H9 (cell line): Measurements from ENCODE around the gene CNGB1. TPM values are rescaled to one million over a fixed set of nuclear protein-coding genes. Genes with fewer than 3 reads are reported as not detected.

ENCODE experiments used
- DNase-seq: peaks from one replicate; pipeline ENCODE4 v3.0.0-alpha.2; 2017
- H2AFZ ChIP-seq: one replicate; pipeline ENCODE4 v1.6.1; 2013; ENCODE audit warnings: mild to moderate bottlenecking, low read length, control low read depth, moderate library complexity
- H2AK5ac ChIP-seq: 2 replicates; pipeline ENCODE4 v1.6.1; 2013; ENCODE audit warnings: low read length, control low read depth, mixed read lengths; ENCODE audit not compliant: insufficient read length
- H2BK120ac ChIP-seq: one replicate; pipeline ENCODE4 v1.6.1; 2013; ENCODE audit warnings: low read depth, mild to moderate bottlenecking, low read length, control low read depth, inconsistent platforms; ENCODE audit not compliant: poor library complexity, severe bottlenecking
- H2BK12ac ChIP-seq: 2 replicates; pipeline ENCODE4 v1.6.1; 2013; ENCODE audit warnings: low read length, control low read depth, mixed read lengths, low read depth; ENCODE audit not compliant: insufficient read length
- H2BK15ac ChIP-seq: 2 replicates; pipeline ENCODE4 v1.6.1; 2013; ENCODE audit warnings: low read depth, low read length, control low read depth
- H2BK20ac ChIP-seq: one replicate; pipeline ENCODE4 v1.6.1; 2013; ENCODE audit warnings: low read depth, mild to moderate bottlenecking, low read length, control low read depth, inconsistent platforms; ENCODE audit not compliant: poor library complexity, severe bottlenecking
- H2BK5ac ChIP-seq: 2 replicates; pipeline ENCODE4 v1.6.1; 2013; ENCODE audit warnings: low read length, control low read depth, mixed read lengths; ENCODE audit not compliant: insufficient read length
- H3K14ac ChIP-seq: 2 replicates; pipeline ENCODE4 v1.6.1; 2013; ENCODE audit warnings: low read length, control low read depth; ENCODE audit not compliant: insufficient read depth
- H3K18ac ChIP-seq: 2 replicates; pipeline ENCODE4 v1.6.1; 2013; ENCODE audit warnings: low read depth, mild to moderate bottlenecking, mixed read lengths, low read length, control low read depth; ENCODE audit not compliant: insufficient read length
- H3K23ac ChIP-seq: 2 replicates; pipeline ENCODE4 v1.6.1; 2013; ENCODE audit warnings: low read length, control low read depth, mixed read lengths, low read depth; ENCODE audit not compliant: insufficient read length
- H3K23me2 ChIP-seq: 2 replicates; pipeline ENCODE4 v1.6.1; 2013; ENCODE audit warnings: low read depth, mild to moderate bottlenecking, mixed read lengths, low read length, control low read depth; ENCODE audit not compliant: insufficient read length, poor library complexity, severe bottlenecking
- H3K27ac ChIP-seq: 2 replicates; pipeline ENCODE4 v1.5.1; 2013; ENCODE audit warnings: low read length, control low read depth, mixed read lengths, low read depth; ENCODE audit not compliant: insufficient read length
- H3K27me3 ChIP-seq: 2 replicates; pipeline ENCODE4 v1.6.1; 2013; ENCODE audit warnings: low read length, control low read depth, inconsistent platforms; ENCODE audit not compliant: insufficient read depth
- H3K4ac ChIP-seq: 2 replicates; pipeline ENCODE4 v1.6.1; 2013; ENCODE audit warnings: low read depth, mild to moderate bottlenecking, control low read depth, inconsistent platforms, low read length, moderate library complexity
- H3K4me1 ChIP-seq: 2 replicates; pipeline ENCODE4 v1.6.1; 2013; ENCODE audit warnings: low read length, control low read depth, inconsistent platforms; ENCODE audit not compliant: insufficient read depth
- H3K4me2 ChIP-seq: 2 replicates; pipeline ENCODE4 v1.6.1; 2013; ENCODE audit warnings: low read length, control low read depth, mixed read lengths; ENCODE audit not compliant: insufficient read length, insufficient read depth
- H3K56ac ChIP-seq: 2 replicates; pipeline ENCODE4 v1.6.1; 2013; ENCODE audit warnings: low read depth, mild to moderate bottlenecking, mixed read lengths, low read length, control low read depth; ENCODE audit not compliant: insufficient read length
- H3K79me1 ChIP-seq: 2 replicates; pipeline ENCODE4 v1.6.1; 2013; ENCODE audit warnings: low read depth, mild to moderate bottlenecking, moderate library complexity, low read length, control low read depth, inconsistent platforms; ENCODE audit not compliant: insufficient read depth, poor library complexity, severe bottlenecking
- H3K79me2 ChIP-seq: 2 replicates; pipeline ENCODE4 v1.6.1; 2013; ENCODE audit warnings: low read length, control low read depth, inconsistent platforms; ENCODE audit not compliant: insufficient read depth
- H3K9ac ChIP-seq: 2 replicates; pipeline ENCODE4 v1.6.1; 2013; ENCODE audit warnings: low read length, control low read depth, mixed read lengths; ENCODE audit not compliant: insufficient read length; ENCODE audit errors: extremely low read depth
- H3K9me3 ChIP-seq: one replicate; pipeline ENCODE4 v1.6.1; 2013; ENCODE audit warnings: low read depth, low read length, inconsistent platforms; ENCODE audit not compliant: control insufficient read depth
- H3T11ph ChIP-seq: one replicate; pipeline ENCODE4 v1.6.1; 2013; ENCODE audit warnings: mild to moderate bottlenecking, low read length, control low read depth, inconsistent platforms
- H4K20me1 ChIP-seq: one replicate; pipeline ENCODE4 v1.6.1; 2013; ENCODE audit not compliant: control insufficient read depth, insufficient read length, insufficient read depth
- H4K5ac ChIP-seq: 2 replicates; pipeline ENCODE4 v1.6.1; 2013; ENCODE audit warnings: low read depth, mild to moderate bottlenecking, mixed read lengths, low read length, control low read depth; ENCODE audit not compliant: insufficient read length
- H4K8ac ChIP-seq: replicated peaks from 2 replicates; pipeline ENCODE4 v1.6.1; 2013; ENCODE audit warnings: low read length, control low read depth, mixed read lengths, low read depth; ENCODE audit not compliant: insufficient read length
- H4K91ac ChIP-seq: 2 replicates; pipeline ENCODE4 v1.6.1; 2013; ENCODE audit warnings: low read depth, mild to moderate bottlenecking, moderate library complexity, mixed read lengths, low read length, control low read depth; ENCODE audit not compliant: insufficient read length
- H3K27ac Mint-ChIP-seq, 3 experiments: 2 replicates in 2 of 3; 3 replicates in 1 of 3; pipeline ENCODE4 v1.8.0; 2020 to 2021; ENCODE audit warnings: mixed read lengths in 3 of 3, mild to moderate bottlenecking in 1 of 3, moderate library complexity in 1 of 3
- H3K27me3 Mint-ChIP-seq: 2 replicates; pipeline ENCODE4 v1.8.0; 2021; ENCODE audit warnings: low read depth, mild to moderate bottlenecking, moderate library complexity, mixed read lengths
- H3K36me3 Mint-ChIP-seq, 3 experiments: 2 replicates in 2 of 3; 3 replicates in 1 of 3; pipeline ENCODE4 v1.8.0; 2020 to 2021; ENCODE audit warnings: low read depth in 3 of 3, mixed read lengths in 3 of 3; ENCODE audit not compliant: insufficient read depth in 1 of 3
- H3K4me1 Mint-ChIP-seq, 2 experiments: 2 replicates each; pipeline ENCODE4 v1.8.0; 2020; ENCODE audit warnings: mixed read lengths in 2 of 2
- H3K4me3 Mint-ChIP-seq, 2 experiments: 2 replicates in 1 of 2; 3 replicates in 1 of 2; pipeline ENCODE4 v1.8.0; 2020 to 2021; ENCODE audit warnings: mild to moderate bottlenecking in 2 of 2, mixed read lengths in 2 of 2, moderate library complexity in 1 of 2
- H3K9me3 Mint-ChIP-seq, 2 experiments: 2 replicates in 1 of 2; 3 replicates in 1 of 2; pipeline ENCODE4 v1.8.0; 2020; ENCODE audit warnings: mild to moderate bottlenecking in 2 of 2, mixed read lengths in 2 of 2, moderate library complexity in 1 of 2
- WGBS: extraction: QIAGEN DNeasy Blood & Tissue Kit; methylation state at CpG from one replicate; pipeline ENCODE4 v1.1.7; 2013; ENCODE audit warnings: missing lambda C conversion rate, low lambda C conversion rate, mixed read lengths; ENCODE audit not compliant: insufficient read length; ENCODE audit errors: extremely low coverage; 5-methylcytosine and 5-hydroxymethylcytosine counted together
- total RNA-seq: library from RNA; stranded (reverse); gene quantifications from 2 replicates; pipeline ENCODE4 v1.2.1, GENCODE V29; 2021
- TF ChIP-seq, protein P1 (sequence below): fragments of 200-600 bp; sonication (generic); conservative IDR thresholded peaks from 3 replicates; pipeline ENCODE4 v1.8.0; 2021; ENCODE audit warnings: antibody characterized with exemption, mild to moderate bottlenecking

The CNGB1 gene
- total RNA-seq, 1 experiment from 2014 or later = not detected

DNA sequence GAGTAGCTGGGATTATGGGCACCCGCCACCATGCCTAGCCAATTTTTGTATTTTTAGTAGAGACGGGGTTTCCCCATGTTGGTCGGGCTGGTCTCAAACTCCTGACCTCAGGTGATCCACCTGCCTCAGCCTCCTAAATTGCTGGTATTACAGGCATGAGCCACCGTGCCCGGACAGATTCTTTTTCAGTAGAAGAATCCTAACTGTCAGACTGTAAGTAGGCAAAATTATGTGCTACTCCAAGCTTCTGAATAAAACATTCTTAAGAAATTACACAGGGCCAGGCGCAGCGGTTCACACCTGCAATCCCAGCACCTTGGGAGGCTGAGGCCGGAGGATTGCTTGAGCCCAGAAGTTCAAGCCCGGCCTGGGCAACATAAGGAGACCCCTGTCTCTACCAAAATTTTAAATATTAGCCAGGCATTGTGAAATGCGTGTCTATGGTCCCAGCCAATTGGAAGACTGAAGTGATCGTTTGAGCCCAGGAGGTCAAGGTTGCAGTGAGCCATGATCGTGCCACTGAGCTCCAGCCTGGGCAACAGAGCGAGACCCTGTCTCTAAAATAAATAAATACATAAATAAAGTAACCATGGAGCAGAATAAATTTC lies 101.9 kb downstream of the CNGB1 start:
- no peak overlapping the region for H3K4ac ChIP-seq
- H2BK120ac ChIP-seq = no peak overlapping the region
- H3K23ac ChIP-seq = no peak overlapping the region
- peaks cover 13% of the 10 kb centered on the region for H3K27me3 Mint-ChIP-seq
- no peak overlapping the region for H3K18ac ChIP-seq
- H2BK15ac ChIP-seq = no peak overlapping the region
- no peak overlapping the region for H2AFZ ChIP-seq
- H2BK20ac ChIP-seq = no peak overlapping the region
- H3K56ac ChIP-seq = no peak overlapping the region
- H3K4me3 Mint-ChIP-seq = no peak overlapping the region
- H3K9ac ChIP-seq = no peak overlapping the region
- no peaks in the 10 kb centered on the region for H3K27me3 ChIP-seq
- H2BK12ac ChIP-seq = no peak overlapping the region
- H3K4me1 Mint-ChIP-seq = peaks cover 13 to 14% of the 10 kb centered on the region in 2 experiments
- H3K9me3 Mint-ChIP-seq = no peaks in the 10 kb centered on the region
- no peak overlapping the region for H4K5ac ChIP-seq
- H3K4me1 ChIP-seq = no peaks in the 10 kb centered on the region; the same call in none of the 2 replicates
- no peaks in the 10 kb centered on the region for H3K79me1 ChIP-seq
- no peaks in the 10 kb centered on the region for H3K36me3 Mint-ChIP-seq
- TF ChIP-seq, protein P1, sequence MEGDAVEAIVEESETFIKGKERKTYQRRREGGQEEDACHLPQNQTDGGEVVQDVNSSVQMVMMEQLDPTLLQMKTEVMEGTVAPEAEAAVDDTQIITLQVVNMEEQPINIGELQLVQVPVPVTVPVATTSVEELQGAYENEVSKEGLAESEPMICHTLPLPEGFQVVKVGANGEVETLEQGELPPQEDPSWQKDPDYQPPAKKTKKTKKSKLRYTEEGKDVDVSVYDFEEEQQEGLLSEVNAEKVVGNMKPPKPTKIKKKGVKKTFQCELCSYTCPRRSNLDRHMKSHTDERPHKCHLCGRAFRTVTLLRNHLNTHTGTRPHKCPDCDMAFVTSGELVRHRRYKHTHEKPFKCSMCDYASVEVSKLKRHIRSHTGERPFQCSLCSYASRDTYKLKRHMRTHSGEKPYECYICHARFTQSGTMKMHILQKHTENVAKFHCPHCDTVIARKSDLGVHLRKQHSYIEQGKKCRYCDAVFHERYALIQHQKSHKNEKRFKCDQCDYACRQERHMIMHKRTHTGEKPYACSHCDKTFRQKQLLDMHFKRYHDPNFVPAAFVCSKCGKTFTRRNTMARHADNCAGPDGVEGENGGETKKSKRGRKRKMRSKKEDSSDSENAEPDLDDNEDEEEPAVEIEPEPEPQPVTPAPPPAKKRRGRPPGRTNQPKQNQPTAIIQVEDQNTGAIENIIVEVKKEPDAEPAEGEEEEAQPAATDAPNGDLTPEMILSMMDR = no peak
- H4K8ac ChIP-seq = no peak overlapping the region
- no peak overlapping the region for H3K27ac ChIP-seq
- no peak overlapping the region for H2BK5ac ChIP-seq
- H3K4me2 ChIP-seq = no peak overlapping the region
- no peaks in the 10 kb centered on the region for H3K23me2 ChIP-seq
- H3K27ac Mint-ChIP-seq = no peak overlapping the region
- H3K14ac ChIP-seq = no peak overlapping the region
- H3K79me2 ChIP-seq = no peaks in the 10 kb centered on the region
- no peaks in the 10 kb centered on the region for H3K9me3 ChIP-seq
- no peak for DNase-seq
- no peak overlapping the region for H4K91ac ChIP-seq
- no peaks in the 10 kb centered on the region for H4K20me1 ChIP-seq
- no CpG with 5 or more reads among the region's 13 CpGs for WGBS
- no peak overlapping the region for H2AK5ac ChIP-seq
- H3T11ph ChIP-seq = no peak overlapping the region
